GM15510 (cell line): ENCODE data around the gene CD9.

Source experiments
- POLR2A ChIP-seq: IDR thresholded peaks from 3 replicates; pipeline ENCODE4 v1.6.1; 2011; ENCODE audit warnings: borderline replicate concordance; ENCODE audit not compliant: insufficient read length; ENCODE audit errors: extremely low read depth

The CD9 gene

DNA sequence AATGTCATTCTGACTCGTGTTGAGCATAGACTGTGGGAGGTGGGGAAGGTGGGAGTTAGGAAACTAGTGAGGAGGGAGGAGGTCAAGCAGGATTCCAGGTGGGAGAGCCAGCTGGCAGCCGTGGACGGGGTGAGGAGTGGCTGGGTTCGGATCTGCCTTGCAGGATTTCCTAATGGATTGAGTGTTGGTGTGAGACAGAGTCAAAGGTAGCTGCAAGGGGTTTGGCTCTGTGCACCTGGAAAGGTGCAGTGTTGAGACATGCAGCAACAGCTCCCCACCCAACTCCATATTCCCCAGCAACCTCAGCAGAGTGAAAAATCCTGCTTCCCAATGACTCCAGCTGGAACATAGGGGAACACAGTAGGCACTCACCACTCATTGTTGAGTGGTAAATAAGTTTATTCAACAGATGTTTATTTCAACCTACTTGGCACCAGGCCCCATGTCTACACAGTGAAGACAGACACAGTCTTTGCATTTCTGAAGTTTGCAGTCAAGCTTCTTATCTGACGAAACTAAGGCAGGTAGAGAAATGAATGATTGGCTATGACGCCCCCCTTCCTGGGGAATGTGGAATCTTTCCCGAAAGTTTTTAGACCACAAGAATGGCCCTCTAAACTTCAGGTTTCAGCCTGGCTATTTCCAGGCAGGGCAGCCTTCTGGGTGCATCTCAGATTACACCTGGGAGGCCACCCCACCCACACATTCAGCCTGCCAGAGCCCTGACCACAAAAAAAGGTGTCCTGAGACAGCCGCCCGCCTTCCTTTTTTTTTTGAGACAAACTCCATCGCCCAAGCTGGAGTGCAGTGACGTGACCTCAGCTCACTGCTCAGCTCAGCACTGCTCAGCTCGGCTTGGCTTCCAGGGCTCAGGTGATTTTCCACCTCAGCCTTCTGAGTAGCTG lies 72.4 kb downstream of the CD9 start:
- no peak for TF ChIP-seq POLR2A

- TF ChIP-seq POLR2A, result no peak
Observed at GRCh38 chr12:6273205-6273540, 73.0 kb downstream of the CD9 start.

DNA sequence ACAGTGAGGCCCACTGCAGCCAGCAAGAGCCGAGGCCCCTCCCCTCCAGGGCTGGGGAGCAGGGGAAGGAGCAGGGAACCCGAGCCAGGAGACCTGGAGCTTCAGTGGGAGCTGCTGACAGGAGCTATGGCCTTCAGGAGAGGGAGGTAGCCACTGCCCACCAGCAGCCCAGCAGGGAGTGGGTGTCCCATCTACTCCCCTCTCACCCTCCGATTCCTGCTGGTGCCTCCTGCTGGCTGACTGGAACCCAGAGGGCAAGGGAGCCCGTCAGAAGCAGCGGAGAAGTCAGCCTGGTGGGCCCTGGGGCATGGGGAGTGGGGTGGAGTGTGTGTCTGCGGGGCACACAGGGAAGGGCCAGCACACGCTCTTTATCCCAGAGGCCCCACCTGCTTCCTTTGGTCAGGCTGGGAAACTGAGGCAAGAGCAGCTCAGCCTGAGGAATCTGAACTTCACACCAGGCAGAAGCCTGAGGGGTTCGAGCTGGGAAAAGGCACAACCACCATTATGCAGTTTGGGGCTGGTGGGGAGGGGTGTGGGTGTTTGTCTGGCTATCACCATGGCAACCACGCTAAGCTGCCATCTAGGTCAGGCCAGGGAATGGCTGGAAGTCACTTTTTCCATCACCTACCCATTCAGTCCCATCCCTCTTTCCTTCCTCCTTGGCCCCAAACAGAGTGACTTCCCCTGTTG lies 73.5 kb downstream of the CD9 start:
- no peak for TF ChIP-seq POLR2A

DNA sequence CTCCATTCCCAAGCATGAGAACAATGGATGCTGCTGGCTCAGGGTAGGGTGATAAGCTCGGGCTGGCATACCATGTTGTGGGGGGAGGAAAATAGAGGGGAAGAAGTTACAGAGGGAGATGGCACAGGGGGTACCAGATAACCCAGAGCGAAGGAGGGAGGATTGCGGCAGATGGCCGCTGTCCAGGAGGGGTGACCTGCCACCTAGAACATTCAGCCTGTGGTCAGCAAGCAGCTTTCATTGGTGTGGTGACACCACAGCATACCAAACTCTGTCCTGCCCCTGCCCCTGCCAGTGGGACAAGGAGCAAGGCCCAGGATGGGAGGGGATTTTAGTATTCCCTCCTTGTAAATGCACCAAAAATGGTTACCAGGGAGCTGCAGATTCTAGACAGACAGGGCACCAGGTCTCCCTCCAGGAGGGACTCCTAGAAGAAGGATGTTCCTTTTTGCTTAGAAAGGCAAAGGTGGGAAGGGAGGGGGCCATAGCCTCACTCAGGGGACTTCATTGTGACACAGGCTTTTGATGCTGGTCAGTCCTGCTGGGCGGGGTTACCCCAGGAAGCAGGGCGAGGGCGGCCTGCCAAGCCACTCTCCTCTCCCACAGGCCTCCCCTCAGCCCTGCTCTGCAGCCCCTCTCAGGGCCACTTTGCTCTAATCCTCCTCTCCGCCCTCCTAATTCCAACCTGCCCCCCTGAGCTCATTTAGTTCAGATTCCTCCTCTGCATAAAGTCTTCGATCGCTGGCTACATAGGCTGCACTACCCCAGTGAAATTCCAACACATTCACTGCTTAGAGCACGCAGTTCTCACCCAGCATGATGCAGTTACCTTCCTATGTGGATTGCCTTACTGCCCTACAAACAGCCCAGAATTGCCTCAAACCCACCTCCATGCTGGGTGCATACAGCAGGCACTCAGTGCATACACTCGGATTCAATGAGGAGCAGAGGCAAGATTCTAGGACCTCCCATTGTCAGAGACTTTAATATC lies 74.3 kb downstream of the CD9 start:
- TF ChIP-seq POLR2A, result no peak

GRCh38 chr12:6275928-6276887 lies 76.0 kb downstream of the CD9 start:
- TF ChIP-seq POLR2A, result no peak

DNA sequence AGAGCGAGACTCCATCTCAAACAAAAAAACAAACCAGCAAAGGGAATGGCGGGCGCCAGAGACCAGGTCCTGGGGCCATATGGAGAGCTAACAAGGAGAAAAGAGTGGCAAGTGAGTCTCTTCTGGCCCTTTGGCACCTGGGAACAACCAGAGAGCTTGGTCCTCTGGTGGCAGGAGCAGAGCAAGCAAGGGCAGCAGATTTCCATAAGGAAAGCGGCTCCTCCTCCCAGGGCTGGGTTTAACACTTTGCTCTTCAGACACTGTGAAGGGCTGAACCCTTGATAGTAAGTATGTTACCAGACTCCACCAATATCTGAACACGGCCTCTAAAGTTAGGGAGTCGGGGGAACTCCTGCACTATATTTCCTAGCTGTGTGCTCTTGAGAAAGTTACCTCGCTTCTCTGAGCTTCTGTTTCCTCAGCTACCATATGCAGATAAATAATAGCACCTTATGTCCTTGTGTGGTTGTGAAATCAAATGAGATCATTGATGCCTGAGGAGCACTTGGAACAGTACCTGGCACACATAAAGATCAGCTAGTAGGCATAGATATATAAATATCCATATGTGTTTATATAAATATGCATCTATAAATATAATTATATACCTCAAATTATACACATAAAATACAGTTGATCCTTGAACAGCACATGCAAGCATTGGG lies 76.9 kb downstream of the CD9 start:
- TF ChIP-seq POLR2A, result no peak

DNA sequence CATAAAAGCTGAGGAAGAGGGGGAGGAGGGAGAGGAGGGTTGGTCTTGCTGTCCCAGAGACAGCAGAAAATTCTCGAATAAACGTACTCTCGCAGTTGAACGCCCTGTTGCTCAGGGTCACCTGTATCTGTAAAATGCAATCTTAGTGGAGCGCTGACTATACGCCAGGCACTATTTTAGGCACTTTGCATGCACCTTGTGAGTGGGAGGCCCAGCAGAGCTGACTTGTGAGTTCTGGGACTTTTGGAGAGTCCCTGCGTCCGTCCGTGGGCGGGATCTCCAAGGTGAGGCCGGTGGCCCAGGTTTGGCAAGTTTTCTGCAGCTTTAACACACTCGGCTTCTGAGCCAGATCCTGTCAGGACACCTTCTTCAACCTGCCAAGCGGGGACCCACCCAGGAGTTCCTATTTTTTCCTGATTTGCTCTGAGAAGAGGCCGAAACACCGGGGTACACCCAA lies 77.8 kb downstream of the CD9 start:
- TF ChIP-seq POLR2A, result no peak

DNA sequence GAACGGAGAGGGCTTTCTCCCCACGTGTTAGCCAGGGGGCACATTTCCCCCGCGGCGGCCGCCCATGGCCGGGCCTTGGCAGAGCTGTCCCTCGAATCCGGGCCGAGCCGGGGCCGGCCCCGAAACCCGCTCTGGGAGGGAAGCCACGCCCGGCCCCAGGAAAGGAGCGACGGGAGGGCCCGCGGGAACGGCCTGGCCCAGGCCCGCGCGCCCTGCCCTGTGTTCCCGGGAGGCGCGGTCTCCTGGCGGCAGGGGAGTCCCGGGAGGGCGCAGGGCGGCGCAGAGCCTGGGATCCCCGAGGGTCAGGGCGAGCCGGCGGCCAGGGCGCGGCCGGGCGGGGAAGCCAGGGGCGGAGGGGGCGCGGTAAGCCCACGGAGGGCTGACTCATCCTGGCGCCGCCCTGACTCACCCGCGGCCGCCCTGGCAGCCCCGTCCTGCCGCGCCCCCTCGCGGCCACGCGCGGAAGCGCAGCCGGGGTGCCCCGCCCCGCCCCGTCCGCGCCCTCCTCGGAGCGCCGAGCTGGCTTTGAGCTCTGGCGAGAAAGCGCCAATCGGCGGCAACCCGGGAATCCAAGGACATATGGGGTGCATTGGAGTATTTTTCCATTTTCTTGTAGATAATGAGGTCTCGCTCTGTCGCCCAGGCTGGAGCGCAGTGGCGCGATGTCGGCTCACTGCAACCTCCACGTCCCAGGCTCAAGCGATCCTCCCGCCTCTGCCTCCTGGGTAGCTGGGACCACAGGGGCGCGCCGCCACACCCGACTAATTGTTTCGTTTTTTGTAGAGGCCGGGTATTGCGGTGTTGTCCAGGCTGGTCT lies 78.4 kb downstream of the CD9 start:
- TF ChIP-seq POLR2A, result no peak

- no peak for TF ChIP-seq POLR2A
Observed at GRCh38 chr12:6279256-6279628, 79.0 kb downstream of the CD9 start.

DNA sequence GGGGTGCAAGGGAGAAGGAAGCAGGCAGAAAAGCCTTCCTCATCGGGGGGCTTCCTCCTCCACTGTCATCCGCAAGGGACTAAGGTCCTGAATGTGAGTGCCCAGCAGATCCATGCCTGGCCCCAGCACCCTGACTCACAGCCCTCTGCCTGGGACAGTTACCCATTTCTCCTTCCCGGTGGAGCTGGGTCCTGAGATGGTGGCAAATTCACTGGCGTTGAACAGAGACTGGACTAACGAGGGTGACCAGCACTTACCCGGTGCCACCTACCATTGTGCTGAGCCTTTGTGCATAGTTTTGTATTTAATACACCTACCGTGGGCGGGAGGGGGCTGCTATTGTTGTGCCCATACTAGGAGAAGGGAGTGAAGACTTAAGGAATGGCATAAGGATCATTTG lies 79.4 kb downstream of the CD9 start:
- no peak for TF ChIP-seq POLR2A

GRCh38 chr12:6280053-6280469 lies 79.9 kb downstream of the CD9 start:
- TF ChIP-seq POLR2A, result no peak

DNA sequence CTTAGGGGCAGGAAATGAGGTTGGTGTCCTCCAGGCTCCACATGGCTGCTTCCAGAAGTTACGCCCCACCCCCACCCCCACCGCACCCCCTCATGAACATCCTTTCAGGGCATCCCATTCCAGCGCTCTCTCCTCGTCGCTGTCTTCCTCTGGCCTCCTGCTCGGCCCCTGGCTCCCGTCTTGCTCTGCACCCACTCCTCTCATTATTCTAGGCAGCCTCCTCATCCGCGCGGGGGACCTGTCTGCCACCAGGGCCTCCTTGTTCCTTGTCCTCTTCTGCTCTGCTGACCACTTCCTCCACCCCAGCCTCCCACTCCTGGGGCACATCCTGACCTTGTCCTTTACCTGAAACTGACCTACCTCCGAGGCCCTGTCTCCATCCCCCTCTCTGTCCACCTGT lies 80.5 kb downstream of the CD9 start:
- TF ChIP-seq POLR2A, result no peak
